PFSK-1 (cell line): ENCODE data around the gene RNF207.

Source experiments
- FOXP2 ChIP-seq: optimal IDR thresholded peaks from 2 replicates; pipeline ENCODE3; 2011; ENCODE audit warnings: borderline replicate concordance, control low read depth, inconsistent platforms; ENCODE audit not compliant: insufficient read depth; ENCODE audit errors: extremely low read length, extremely low read depth
- POLR2AphosphoS5 ChIP-seq: IDR thresholded peaks from 2 replicates; pipeline ENCODE4 v1.6.1; 2012; ENCODE audit warnings: low read depth, mild to moderate bottlenecking, control low read depth, low read length, moderate library complexity
- REST ChIP-seq, 2 experiments: IDR thresholded peaks; 2 replicates each; pipeline versions ENCODE4 v1.6.1 to v1.8.0; 2011 to 2012; ENCODE audit warnings: low read depth in 2 of 2, low read length in 2 of 2, control low read depth in 1 of 2, inconsistent platforms in 1 of 2, mild to moderate bottlenecking in 1 of 2, moderate library complexity in 1 of 2; ENCODE audit not compliant: insufficient read depth in 1 of 2
- SIN3A ChIP-seq: IDR thresholded peaks from 2 replicates; pipeline ENCODE4 v1.6.1; 2012; ENCODE audit warnings: mild to moderate bottlenecking, low read length, moderate library complexity, borderline replicate concordance; ENCODE audit not compliant: insufficient read depth
- TAF1 ChIP-seq: IDR thresholded peaks from 2 replicates; pipeline ENCODE4 v1.6.1; 2012; ENCODE audit warnings: low read length, control low read depth, borderline replicate concordance; ENCODE audit not compliant: insufficient read depth

RNF207 gene

GRCh38 chr1:6176779-6177178 lies 29.1 kb upstream of the RNF207 start:
- no peak for TF ChIP-seq TAF1
- TF ChIP-seq FOXP2: no peak
- TF ChIP-seq POLR2AphosphoS5: no peak
- no peak for TF ChIP-seq SIN3A
- no peak for TF ChIP-seq REST (IDR thresholded peaks at IDR 0.05; ENCODE audit: insufficient read depth in 1 of 2, low read depth in 2 of 2, low read length in 2 of 2)

- TF ChIP-seq TAF1: no peak
Observed at GRCh38 chr1:6177681-6178380, 28.1 kb upstream of the RNF207 start.

- TF ChIP-seq SIN3A (no peak), POLR2AphosphoS5 (no peak), TAF1 (no peak), REST (IDR thresholded peaks at IDR 0.05; ENCODE audit: insufficient read depth in 1 of 2, low read depth in 2 of 2, low read length in 2 of 2) (no peak), FOXP2 (no peak)
Observed at GRCh38 chr1:6178751-6179563, 27.0 kb upstream of the RNF207 start.

GRCh38 chr1:6179564-6180175 lies 26.2 kb upstream of the RNF207 start:
- TF ChIP-seq FOXP2: no peak
- TF ChIP-seq POLR2AphosphoS5: no peak
- no peak for TF ChIP-seq SIN3A
- no peak for TF ChIP-seq REST (IDR thresholded peaks at IDR 0.05; ENCODE audit: insufficient read depth in 1 of 2, low read depth in 2 of 2, low read length in 2 of 2)
- TF ChIP-seq TAF1: no peak

GRCh38 chr1:6180268-6180706 lies 25.6 kb upstream of the RNF207 start, which contains the start of gene CHD5:
Gene CHD5 (minus strand): TSS chr1:6180321. CDS start chr1:6180023, 298 bp downstream.
- TF ChIP-seq POLR2AphosphoS5 (no peak), FOXP2 (no peak), REST (IDR thresholded peaks at IDR 0.05; ENCODE audit: insufficient read depth in 1 of 2, low read depth in 2 of 2, low read length in 2 of 2) (no peak), SIN3A (no peak), TAF1 (no peak)
